ENCODE measurements around the gene FXYD5.

DNA sequence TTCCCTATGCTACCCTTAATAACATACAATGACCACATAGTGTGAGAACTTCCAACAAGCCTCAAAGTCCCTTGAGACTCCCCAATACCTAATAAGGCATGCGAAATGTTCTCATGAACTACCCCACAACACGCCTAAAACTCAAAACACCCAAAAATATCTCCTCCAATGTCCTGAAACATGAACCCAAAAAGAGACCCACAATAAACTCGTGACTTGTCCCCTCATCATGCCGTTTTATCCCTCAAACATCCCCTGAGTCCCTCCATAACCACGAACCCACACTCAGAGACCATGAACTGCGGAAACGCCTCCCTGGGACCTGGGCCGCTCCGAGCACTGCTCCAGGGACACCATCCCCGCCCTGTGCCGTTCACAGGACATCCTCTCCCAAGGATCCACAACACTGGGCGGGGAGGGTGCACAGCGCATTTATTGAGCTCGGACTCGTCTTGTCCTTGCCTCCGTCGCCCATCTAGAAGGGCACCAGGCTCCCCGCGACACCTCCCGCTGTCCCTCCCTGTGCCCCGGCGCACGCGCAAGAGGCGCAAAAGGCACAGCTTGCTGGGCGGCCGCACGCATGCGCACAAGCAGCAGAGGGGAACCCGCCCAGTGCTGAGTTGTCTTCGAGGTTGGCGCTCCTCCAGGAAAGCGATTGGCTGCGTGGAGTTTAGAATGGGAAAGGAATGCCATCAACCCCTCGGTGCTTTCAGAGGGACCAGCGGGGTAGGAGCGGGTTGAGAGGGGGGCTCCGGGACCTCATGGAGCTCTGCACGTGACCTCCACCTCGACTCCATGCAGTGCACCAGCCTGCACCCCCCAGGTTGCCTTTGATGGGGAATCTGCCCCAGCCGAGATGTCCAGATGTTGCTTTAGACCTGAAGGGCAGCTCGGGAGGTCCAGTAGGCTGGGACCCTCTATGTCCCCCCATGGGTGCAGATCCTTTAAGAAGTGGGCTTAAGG is 30.2 kb upstream of the FXYD5 start:
- TF ChIP-seq POLR2AphosphoS5 (IDR thresholded peaks at IDR 0.05; ENCODE audit: low read depth, low read length) (no peak), TAF1 (IDR thresholded peaks at IDR 0.05; ENCODE audit: borderline replicate concordance, insufficient read depth, low read length) (no peak)
- TF ChIP-seq, protein P1, sequence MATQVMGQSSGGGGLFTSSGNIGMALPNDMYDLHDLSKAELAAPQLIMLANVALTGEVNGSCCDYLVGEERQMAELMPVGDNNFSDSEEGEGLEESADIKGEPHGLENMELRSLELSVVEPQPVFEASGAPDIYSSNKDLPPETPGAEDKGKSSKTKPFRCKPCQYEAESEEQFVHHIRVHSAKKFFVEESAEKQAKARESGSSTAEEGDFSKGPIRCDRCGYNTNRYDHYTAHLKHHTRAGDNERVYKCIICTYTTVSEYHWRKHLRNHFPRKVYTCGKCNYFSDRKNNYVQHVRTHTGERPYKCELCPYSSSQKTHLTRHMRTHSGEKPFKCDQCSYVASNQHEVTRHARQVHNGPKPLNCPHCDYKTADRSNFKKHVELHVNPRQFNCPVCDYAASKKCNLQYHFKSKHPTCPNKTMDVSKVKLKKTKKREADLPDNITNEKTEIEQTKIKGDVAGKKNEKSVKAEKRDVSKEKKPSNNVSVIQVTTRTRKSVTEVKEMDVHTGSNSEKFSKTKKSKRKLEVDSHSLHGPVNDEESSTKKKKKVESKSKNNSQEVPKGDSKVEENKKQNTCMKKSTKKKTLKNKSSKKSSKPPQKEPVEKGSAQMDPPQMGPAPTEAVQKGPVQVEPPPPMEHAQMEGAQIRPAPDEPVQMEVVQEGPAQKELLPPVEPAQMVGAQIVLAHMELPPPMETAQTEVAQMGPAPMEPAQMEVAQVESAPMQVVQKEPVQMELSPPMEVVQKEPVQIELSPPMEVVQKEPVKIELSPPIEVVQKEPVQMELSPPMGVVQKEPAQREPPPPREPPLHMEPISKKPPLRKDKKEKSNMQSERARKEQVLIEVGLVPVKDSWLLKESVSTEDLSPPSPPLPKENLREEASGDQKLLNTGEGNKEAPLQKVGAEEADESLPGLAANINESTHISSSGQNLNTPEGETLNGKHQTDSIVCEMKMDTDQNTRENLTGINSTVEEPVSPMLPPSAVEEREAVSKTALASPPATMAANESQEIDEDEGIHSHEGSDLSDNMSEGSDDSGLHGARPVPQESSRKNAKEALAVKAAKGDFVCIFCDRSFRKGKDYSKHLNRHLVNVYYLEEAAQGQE (IDR thresholded peaks at IDR 0.05; ENCODE audit: insufficient read depth in 1 of 2, low read depth in 2 of 2, low read length in 2 of 2), result no peak

Measured in PFSK-1 (cell line).